Measurements from ENCODE around the gene ALK. TPM values are rescaled to one million over a fixed set of nuclear protein-coding genes. Genes with fewer than 3 reads are reported as not detected.
A peak's percentile ranks its signal among the peaks of the same experiment; 100 is the strongest.

ALK gene
- polyA plus RNA-seq, 2 of the 4 experiments (the other 2 are of a cell fraction): not detected

DNA sequence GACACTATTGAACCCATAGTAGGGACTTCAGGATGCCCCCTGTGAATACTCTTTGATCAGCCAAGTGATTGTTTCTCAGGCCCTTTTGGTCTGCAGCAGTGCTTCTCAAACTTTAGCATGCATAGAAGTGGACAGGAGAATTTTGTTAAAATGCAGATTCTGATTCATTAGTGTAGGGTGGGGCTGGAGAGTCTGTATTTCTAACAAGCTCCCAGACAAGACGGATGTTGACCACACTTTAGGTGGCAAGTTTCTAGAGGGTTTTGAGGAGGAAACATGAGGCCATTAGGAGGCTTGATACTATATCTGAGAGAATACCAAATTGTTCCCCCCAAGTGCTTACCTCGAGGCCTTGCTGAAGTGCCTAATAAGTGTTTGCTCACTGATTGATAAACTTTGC, 488.3 kb downstream of the ALK start:
- no peak overlapping the region for H3K27ac ChIP-seq
- POLR2A ChIA-PET: no interaction called here

DNA sequence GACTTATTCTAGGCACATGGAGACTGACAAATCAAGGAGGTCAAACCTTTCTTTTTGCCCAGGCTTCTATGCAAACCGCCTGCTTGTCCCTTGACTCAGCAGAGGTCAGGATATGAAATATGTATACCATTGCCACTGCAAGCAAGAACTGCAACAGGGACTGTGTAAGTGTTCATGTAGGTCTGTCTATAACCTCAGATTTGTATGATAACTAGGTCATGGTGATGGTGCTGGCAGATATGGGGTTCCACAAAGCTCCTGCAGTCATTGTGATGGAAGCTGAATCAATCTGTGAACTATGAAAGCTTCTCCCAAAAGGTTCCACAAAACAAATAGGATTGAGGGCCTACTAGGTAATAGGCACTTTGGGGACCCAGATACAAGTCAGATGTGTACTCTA, 489.9 kb downstream of the ALK start:
- no peak overlapping the region for H3K27ac ChIP-seq
- FAIRE-seq (no peak), ATAC-seq (no peak), DNase-seq (ENCODE audit: low read depth in 1 of 2, low spot score in 1 of 2) (no peak)
- H3K4me1 ChIP-seq: no peaks in the 10 kb centered on the region
- no peak overlapping the region for H3K4me3 ChIP-seq
- 23% methylated on average over 1 of the region's 1 CpG for WGBS (ENCODE audit: missing lambda C conversion rate)
- CTCF ChIA-PET: interaction anchor here (0.7 kb wide), 1 partner anchor 104 kb away, joined by 3 read pairs; no protein-coding TSS in a partner anchor
- TF ChIP-seq BHLHE40 (IDR thresholded peaks at IDR 0.05; ENCODE audit: low read depth, low read length) (no peak), KDM1A (IDR thresholded peaks at IDR 0.05; ENCODE audit: low read depth) (no peak), CBX2 (IDR thresholded peaks at IDR 0.05; ENCODE audit: borderline replicate concordance, low read depth) (no peak), PHF8 (IDR thresholded peaks at IDR 0.05; ENCODE audit: borderline replicate concordance, low read depth) (no peak), RFX5 (IDR thresholded peaks at IDR 0.05) (no peak), EHF (CRISPR knock-in tag; IDR thresholded peaks at IDR 0.05) (no peak)
- TF ChIP-seq, protein P1, sequence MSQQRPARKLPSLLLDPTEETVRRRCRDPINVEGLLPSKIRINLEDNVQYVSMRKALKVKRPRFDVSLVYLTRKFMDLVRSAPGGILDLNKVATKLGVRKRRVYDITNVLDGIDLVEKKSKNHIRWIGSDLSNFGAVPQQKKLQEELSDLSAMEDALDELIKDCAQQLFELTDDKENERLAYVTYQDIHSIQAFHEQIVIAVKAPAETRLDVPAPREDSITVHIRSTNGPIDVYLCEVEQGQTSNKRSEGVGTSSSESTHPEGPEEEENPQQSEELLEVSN (IDR thresholded peaks at IDR 0.05; ENCODE audit: borderline replicate concordance, low read depth): no peak
- no peak overlapping the region for H3K4me2 ChIP-seq
- POLR2A ChIA-PET: no interaction called here
- no peaks in the 10 kb centered on the region for H3K9me3 ChIP-seq

More for the DNA sequence above, 488.3 kb downstream of the ALK start:
- CTCF ChIA-PET: no interaction called here
- DNase-seq (ENCODE audit: low read depth in 1 of 2, low spot score in 1 of 2): no peak
- no peak for ATAC-seq
- H3K9me3 ChIP-seq: no peaks in the 10 kb centered on the region
- no peak overlapping the region for H3K4me2 ChIP-seq
- H3K4me1 ChIP-seq: no peaks in the 10 kb centered on the region
- 10% methylated on average over 2 of the region's 2 CpGs for whole genome bisulfite sequencing (ENCODE audit: missing lambda C conversion rate)
- no peak for FAIRE-seq
- TF ChIP-seq PHF8 (IDR thresholded peaks at IDR 0.05; ENCODE audit: borderline replicate concordance, low read depth) (no peak), FOXS1 (CRISPR knock-in tag; IDR thresholded peaks at IDR 0.05) (no peak), MAFK (IDR thresholded peaks at IDR 0.05; ENCODE audit: partially characterized antibody) (no peak)
- no peak overlapping the region for H3K4me3 ChIP-seq

DNA sequence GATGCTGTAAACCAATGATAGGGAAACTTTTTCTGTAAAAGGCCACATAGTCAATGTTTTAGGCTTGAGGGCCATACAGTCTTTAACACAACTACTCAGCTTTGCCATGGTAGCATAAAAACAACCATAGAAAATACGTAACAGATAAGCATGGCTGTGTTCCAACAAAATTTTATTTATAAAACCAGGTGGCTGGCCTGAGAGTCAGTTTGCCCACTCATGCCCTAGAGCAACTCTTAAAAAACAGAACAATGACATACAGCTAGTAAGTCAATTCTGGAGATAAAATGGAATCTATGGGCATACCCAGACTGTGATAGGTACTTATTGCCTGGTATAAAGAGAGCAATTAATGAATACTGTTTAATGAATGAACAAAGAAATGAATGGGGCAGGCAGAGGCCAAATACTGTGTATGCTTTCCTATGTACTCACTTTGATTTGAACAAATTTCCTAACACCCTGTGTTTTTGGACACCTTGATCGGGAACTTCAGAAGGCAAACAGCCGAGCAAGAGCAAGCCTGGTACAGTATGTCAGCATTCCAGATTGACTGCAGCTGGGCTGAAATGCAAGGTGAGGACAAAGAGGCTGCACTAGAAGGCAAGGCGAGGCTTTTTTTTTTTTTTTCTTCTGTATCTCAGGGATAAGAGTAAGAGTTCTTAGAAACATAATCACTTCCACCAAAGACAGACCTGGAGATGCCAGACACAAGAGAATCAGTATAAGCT, 490.8 kb downstream of the ALK start:
- ATAC-seq: no peak
- no peaks in the 10 kb centered on the region for H3K9me3 ChIP-seq
- POLR2A ChIA-PET: no interaction called here
- TF ChIP-seq JUNB (IDR thresholded peaks at IDR 0.05): no peak
- TF ChIP-seq ESRRA (IDR thresholded peaks at IDR 0.05; ENCODE audit: borderline replicate concordance, low read length): no peak
- no peak overlapping the region for H3K4me2 ChIP-seq
- no peaks in the 10 kb centered on the region for H3K4me1 ChIP-seq
- no peak for FAIRE-seq
- no peak overlapping the region for H3K27ac ChIP-seq
- CTCF ChIA-PET: interaction anchor here (0.7 kb wide), 1 partner anchor 103 kb away, joined by 3 read pairs; no protein-coding TSS in a partner anchor
- no peak overlapping the region for H3K4me3 ChIP-seq
- DNase-seq (ENCODE audit: low read depth in 1 of 2, low spot score in 1 of 2): no peak
- 14% methylated on average over 4 of the region's 4 CpGs for WGBS (ENCODE audit: missing lambda C conversion rate)

DNA sequence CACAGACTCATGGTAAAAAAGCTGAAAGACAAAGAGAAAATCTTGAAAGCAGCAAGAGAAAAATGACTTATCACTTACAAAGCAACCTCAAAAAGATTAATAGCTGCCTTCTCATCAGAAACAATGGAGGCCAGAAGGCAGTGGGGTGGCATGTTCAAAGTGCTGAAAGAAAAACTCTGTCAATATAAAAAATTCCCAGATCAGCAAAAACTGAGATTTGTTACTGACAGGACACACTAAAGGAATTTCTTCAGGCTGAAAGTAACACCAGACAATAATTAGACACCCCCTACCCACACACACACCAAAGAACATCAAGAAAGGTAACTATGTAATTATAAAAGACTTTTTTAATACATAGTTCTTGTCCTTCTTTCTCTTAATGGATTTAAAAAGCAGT, 495.0 kb downstream of the ALK start:
- H3K4me1 ChIP-seq: no peaks in the 10 kb centered on the region
- no peak for ATAC-seq
- no peak for DNase-seq (ENCODE audit: low read depth in 1 of 2, low spot score in 1 of 2)
- H3K27ac ChIP-seq: no peak overlapping the region
- no peak overlapping the region for H3K4me2 ChIP-seq
- H3K9me3 ChIP-seq: no peaks in the 10 kb centered on the region
- POLR2A ChIA-PET: no interaction called here
- CTCF ChIA-PET: no interaction called here
- TF ChIP-seq FOSL2 (IDR thresholded peaks at IDR 0.05): no peak
- TF ChIP-seq FOSL2 (CRISPR knock-in tag; IDR thresholded peaks at IDR 0.05): no peak
- TF ChIP-seq MAFK (IDR thresholded peaks at IDR 0.05; ENCODE audit: partially characterized antibody): peak; percentile 67
- FAIRE-seq: no peak
- no peak overlapping the region for H3K4me3 ChIP-seq

DNA sequence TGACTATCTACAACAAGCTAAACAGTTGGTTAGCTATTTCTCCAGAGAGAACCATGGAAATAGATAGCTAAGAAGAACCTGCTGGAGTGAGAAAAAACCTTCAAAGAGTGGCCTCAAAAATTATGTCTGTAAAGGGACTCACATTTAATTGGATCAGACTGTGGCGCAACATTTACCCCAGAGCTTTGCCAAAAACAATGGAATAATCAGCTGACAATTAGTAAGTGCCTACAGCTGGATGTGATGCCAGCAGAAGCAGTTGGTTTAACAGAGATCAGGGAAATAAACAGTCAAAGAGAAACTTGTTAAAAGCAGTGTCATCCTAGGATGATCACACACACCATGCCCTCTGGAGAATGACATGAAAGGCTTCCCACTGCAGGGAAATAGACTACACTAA, 495.5 kb downstream of the ALK start:
- no peak for FAIRE-seq
- TF ChIP-seq CHD4 (IDR thresholded peaks at IDR 0.05; ENCODE audit: borderline replicate concordance): no peak
- no peak for TF ChIP-seq RAD21 (conservative IDR thresholded peaks at IDR 0.05 in 1 of 2, IDR thresholded peaks at IDR 0.05 in 1 of 2)
- TF ChIP-seq SREBF2 (IDR thresholded peaks at IDR 0.05): no peak
- TF ChIP-seq HEYL (CRISPR knock-in tag; IDR thresholded peaks at IDR 0.05): no peak
- TF ChIP-seq TP53 (CRISPR knock-in tag; IDR thresholded peaks at IDR 0.05): no peak
- TF ChIP-seq JUNB (IDR thresholded peaks at IDR 0.05): no peak
- no peak for TF ChIP-seq KDM5A (IDR thresholded peaks at IDR 0.05)
- no peak for TF ChIP-seq EP300 (IDR thresholded peaks at IDR 0.05)
- no peak for TF ChIP-seq PHF8 (IDR thresholded peaks at IDR 0.05; ENCODE audit: borderline replicate concordance, low read depth)
- TF ChIP-seq, protein P2, sequence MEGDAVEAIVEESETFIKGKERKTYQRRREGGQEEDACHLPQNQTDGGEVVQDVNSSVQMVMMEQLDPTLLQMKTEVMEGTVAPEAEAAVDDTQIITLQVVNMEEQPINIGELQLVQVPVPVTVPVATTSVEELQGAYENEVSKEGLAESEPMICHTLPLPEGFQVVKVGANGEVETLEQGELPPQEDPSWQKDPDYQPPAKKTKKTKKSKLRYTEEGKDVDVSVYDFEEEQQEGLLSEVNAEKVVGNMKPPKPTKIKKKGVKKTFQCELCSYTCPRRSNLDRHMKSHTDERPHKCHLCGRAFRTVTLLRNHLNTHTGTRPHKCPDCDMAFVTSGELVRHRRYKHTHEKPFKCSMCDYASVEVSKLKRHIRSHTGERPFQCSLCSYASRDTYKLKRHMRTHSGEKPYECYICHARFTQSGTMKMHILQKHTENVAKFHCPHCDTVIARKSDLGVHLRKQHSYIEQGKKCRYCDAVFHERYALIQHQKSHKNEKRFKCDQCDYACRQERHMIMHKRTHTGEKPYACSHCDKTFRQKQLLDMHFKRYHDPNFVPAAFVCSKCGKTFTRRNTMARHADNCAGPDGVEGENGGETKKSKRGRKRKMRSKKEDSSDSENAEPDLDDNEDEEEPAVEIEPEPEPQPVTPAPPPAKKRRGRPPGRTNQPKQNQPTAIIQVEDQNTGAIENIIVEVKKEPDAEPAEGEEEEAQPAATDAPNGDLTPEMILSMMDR (IDR thresholded peaks at IDR 0.05): no peak
- no peak for TF ChIP-seq CBX2 (IDR thresholded peaks at IDR 0.05; ENCODE audit: borderline replicate concordance, low read depth)
- no peak for TF ChIP-seq MYC (IDR thresholded peaks at IDR 0.05; ENCODE audit: borderline replicate concordance, low read length)
- TF ChIP-seq, protein P3, sequence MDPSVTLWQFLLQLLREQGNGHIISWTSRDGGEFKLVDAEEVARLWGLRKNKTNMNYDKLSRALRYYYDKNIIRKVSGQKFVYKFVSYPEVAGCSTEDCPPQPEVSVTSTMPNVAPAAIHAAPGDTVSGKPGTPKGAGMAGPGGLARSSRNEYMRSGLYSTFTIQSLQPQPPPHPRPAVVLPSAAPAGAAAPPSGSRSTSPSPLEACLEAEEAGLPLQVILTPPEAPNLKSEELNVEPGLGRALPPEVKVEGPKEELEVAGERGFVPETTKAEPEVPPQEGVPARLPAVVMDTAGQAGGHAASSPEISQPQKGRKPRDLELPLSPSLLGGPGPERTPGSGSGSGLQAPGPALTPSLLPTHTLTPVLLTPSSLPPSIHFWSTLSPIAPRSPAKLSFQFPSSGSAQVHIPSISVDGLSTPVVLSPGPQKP (IDR thresholded peaks at IDR 0.05; ENCODE audit: low read depth, low read length): no peak
- TF ChIP-seq EHF (CRISPR knock-in tag; IDR thresholded peaks at IDR 0.05): no peak
- 31% methylated on average over 1 of the region's 1 CpG for WGBS (ENCODE audit: missing lambda C conversion rate)
- Histone ChIP-seq H3K4me2 (no peak overlapping the region), H3K27ac (no peak overlapping the region), H3K4me1 (no peaks in the 10 kb centered on the region), H3K9me3 (no peaks in the 10 kb centered on the region), H3K4me3 (no peak overlapping the region)
- ATAC-seq: no peak
- ChIA-PET CTCF (interaction anchor here (1.2 kb wide), 1 partner anchor 16 kb away, joined by 3 read pairs; no protein-coding TSS in a partner anchor), POLR2A (interaction anchor here (0.5 kb wide), 1 partner anchor 22 kb away, joined by 8 read pairs; no protein-coding TSS in a partner anchor)
- DNase-seq (ENCODE audit: low read depth in 1 of 2, low spot score in 1 of 2): no peak

Data from A549 (cell line).